ENCODE data around the gene LGALS1. TPM values are rescaled to one million over a fixed set of nuclear protein-coding genes. Genes with fewer than 3 reads are reported as not detected.

LGALS1 gene
- polyA plus RNA-seq, 1 of the 3 experiments (the other 2 are of a cell fraction): 12,045 TPM

- TF ChIP-seq, protein P1, sequence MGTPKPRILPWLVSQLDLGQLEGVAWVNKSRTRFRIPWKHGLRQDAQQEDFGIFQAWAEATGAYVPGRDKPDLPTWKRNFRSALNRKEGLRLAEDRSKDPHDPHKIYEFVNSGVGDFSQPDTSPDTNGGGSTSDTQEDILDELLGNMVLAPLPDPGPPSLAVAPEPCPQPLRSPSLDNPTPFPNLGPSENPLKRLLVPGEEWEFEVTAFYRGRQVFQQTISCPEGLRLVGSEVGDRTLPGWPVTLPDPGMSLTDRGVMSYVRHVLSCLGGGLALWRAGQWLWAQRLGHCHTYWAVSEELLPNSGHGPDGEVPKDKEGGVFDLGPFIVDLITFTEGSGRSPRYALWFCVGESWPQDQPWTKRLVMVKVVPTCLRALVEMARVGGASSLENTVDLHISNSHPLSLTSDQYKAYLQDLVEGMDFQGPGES (IDR thresholded peaks at IDR 0.05; ENCODE audit: low read depth, low read length): no peak
- TF ChIP-seq RXRA (IDR thresholded peaks at IDR 0.05; ENCODE audit: borderline replicate concordance, low read depth): no peak
- WGBS (ENCODE audit: low lambda C conversion rate): 59% methylated on average over 15 of the region's 15 CpGs
- no peak for DNase-seq
- H3K4me1 ChIP-seq (ENCODE audit: control insufficient read depth in 1 of 2, insufficient read depth in 2 of 2, low read depth in 1 of 2, low read length in 1 of 2): peaks cover 16 to 22% of the 10 kb centered on the region in 2 experiments; a peak in 2 of 4 replicates
- H3K4me2 ChIP-seq: peak overlapping the region; percentile 98
- H4K20me1 ChIP-seq (ENCODE audit: insufficient read depth): peaks cover 45% of the 10 kb centered on the region
- CTCF ChIA-PET: interaction anchor here (0.9 to 44.3 kb wide), 3 partner anchors 9 to 44 kb away, joined by 3 to 898 read pairs (median 6); partner anchors contain the start of genes NOL12 and SH3BP1
- H3K79me2 ChIP-seq (ENCODE audit: insufficient read depth): peaks cover 37% of the 10 kb centered on the region
- POLR2A ChIA-PET: interaction anchor here (4.5 kb wide), 1 partner anchor 19 kb away, joined by 28 read pairs; the partner anchor contains the start of gene PDXP
- peak overlapping the region; percentile 65; the same call in 1 of the 2 replicates for H3K9ac ChIP-seq
- no peaks in the 10 kb centered on the region for H3K27me3 ChIP-seq (ENCODE audit: insufficient read depth)
- peaks cover 70% of the 10 kb centered on the region for H3F3A ChIP-seq (replicated peaks; ENCODE audit: insufficient read depth)
- H3K4me3 ChIP-seq (ENCODE audit: low read depth in 2 of 2, low read length in 1 of 2): peak overlapping the region; percentile 64 to 92
- H3K9me3 ChIP-seq: no peaks in the 10 kb centered on the region
- H3K27ac ChIP-seq (ENCODE audit: low read depth in 2 of 2, low read length in 1 of 2): peak overlapping the region; percentile 94
- no peak overlapping the region for H2AFZ ChIP-seq (ENCODE audit: low read depth)
- H3K9me2 ChIP-seq: no peaks in the 10 kb centered on the region
- H3K36me3 ChIP-seq (replicated peaks in 1 of 2; ENCODE audit: control insufficient read depth in 1 of 2, insufficient read depth in 2 of 2, low read length in 1 of 2): peaks cover 17 to 29% of the 10 kb centered on the region in 2 experiments
Measured at GRCh38 chr22:37677493-37677974, 2.1 kb downstream of the LGALS1 start.

- Histone ChIP-seq H4K20me1 (ENCODE audit: insufficient read depth) (peaks cover 45% of the 10 kb centered on the region), H3K4me2 (peak overlapping the region; percentile 98), H3K27me3 (ENCODE audit: insufficient read depth) (no peaks in the 10 kb centered on the region), H3K9me2 (no peaks in the 10 kb centered on the region), H3K27ac (ENCODE audit: low read depth in 2 of 2, low read length in 1 of 2) (peak overlapping the region in 1 of 2 experiments; percentile 94; a peak in 2 of 4 replicates), H3K4me3 (ENCODE audit: low read depth in 2 of 2, low read length in 1 of 2) (peak overlapping the region in 1 of 2 experiments; percentile 92; a peak in 3 of 4 replicates), H3K36me3 (replicated peaks in 1 of 2; ENCODE audit: control insufficient read depth in 1 of 2, insufficient read depth in 2 of 2, low read length in 1 of 2) (peaks cover 17 to 29% of the 10 kb centered on the region in 2 experiments), H3K9me3 (no peaks in the 10 kb centered on the region), H3K79me2 (ENCODE audit: insufficient read depth) (peaks cover 37% of the 10 kb centered on the region), H2AFZ (ENCODE audit: low read depth) (no peak overlapping the region), H3F3A (replicated peaks; ENCODE audit: insufficient read depth) (peaks cover 70% of the 10 kb centered on the region), H3K4me1 (ENCODE audit: control insufficient read depth in 1 of 2, insufficient read depth in 2 of 2, low read depth in 1 of 2, low read length in 1 of 2) (peaks cover 16 to 22% of the 10 kb centered on the region in 2 experiments; a peak in 2 of 4 replicates), H3K9ac (peak overlapping the region; percentile 65; the same call in 1 of the 2 replicates)
- DNase-seq: no peak
- TF ChIP-seq, protein P2, sequence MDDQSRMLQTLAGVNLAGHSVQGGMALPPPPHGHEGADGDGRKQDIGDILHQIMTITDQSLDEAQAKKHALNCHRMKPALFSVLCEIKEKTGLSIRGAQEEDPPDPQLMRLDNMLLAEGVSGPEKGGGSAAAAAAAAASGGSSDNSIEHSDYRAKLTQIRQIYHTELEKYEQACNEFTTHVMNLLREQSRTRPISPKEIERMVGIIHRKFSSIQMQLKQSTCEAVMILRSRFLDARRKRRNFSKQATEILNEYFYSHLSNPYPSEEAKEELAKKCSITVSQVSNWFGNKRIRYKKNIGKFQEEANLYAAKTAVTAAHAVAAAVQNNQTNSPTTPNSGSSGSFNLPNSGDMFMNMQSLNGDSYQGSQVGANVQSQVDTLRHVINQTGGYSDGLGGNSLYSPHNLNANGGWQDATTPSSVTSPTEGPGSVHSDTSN (IDR thresholded peaks at IDR 0.05): no peak
- TF ChIP-seq POLR2AphosphoS5 (IDR thresholded peaks at IDR 0.05; ENCODE audit: low read depth, low read length): no peak
- no peak for TF ChIP-seq ZBTB33 (IDR thresholded peaks at IDR 0.05; ENCODE audit: borderline replicate concordance, low read depth)
- no peak for TF ChIP-seq FOXM1 (IDR thresholded peaks at IDR 0.05; ENCODE audit: low read depth)
- TF ChIP-seq, protein P3, sequence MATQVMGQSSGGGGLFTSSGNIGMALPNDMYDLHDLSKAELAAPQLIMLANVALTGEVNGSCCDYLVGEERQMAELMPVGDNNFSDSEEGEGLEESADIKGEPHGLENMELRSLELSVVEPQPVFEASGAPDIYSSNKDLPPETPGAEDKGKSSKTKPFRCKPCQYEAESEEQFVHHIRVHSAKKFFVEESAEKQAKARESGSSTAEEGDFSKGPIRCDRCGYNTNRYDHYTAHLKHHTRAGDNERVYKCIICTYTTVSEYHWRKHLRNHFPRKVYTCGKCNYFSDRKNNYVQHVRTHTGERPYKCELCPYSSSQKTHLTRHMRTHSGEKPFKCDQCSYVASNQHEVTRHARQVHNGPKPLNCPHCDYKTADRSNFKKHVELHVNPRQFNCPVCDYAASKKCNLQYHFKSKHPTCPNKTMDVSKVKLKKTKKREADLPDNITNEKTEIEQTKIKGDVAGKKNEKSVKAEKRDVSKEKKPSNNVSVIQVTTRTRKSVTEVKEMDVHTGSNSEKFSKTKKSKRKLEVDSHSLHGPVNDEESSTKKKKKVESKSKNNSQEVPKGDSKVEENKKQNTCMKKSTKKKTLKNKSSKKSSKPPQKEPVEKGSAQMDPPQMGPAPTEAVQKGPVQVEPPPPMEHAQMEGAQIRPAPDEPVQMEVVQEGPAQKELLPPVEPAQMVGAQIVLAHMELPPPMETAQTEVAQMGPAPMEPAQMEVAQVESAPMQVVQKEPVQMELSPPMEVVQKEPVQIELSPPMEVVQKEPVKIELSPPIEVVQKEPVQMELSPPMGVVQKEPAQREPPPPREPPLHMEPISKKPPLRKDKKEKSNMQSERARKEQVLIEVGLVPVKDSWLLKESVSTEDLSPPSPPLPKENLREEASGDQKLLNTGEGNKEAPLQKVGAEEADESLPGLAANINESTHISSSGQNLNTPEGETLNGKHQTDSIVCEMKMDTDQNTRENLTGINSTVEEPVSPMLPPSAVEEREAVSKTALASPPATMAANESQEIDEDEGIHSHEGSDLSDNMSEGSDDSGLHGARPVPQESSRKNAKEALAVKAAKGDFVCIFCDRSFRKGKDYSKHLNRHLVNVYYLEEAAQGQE (IDR thresholded peaks at IDR 0.05; ENCODE audit: low read depth, low read length): no peak
- no peak for TF ChIP-seq RCOR1 (IDR thresholded peaks at IDR 0.05; ENCODE audit: low read length)
- TF ChIP-seq SMC3 (IDR thresholded peaks at IDR 0.05; ENCODE audit: low read depth, low read length): no peak
- no peak for TF ChIP-seq JUND (IDR thresholded peaks at IDR 0.05)
- TF ChIP-seq MXI1 (IDR thresholded peaks at IDR 0.05; ENCODE audit: low read depth, low read length): no peak
- no peak for TF ChIP-seq RAD21 (IDR thresholded peaks at IDR 0.05; ENCODE audit: low read length)
- no peak for TF ChIP-seq TAF1 (IDR thresholded peaks at IDR 0.05; ENCODE audit: borderline replicate concordance, low read depth, low read length)
- TF ChIP-seq FOXJ3 (CRISPR knock-in tag; IDR thresholded peaks at IDR 0.05): no peak
- TF ChIP-seq RXRA (IDR thresholded peaks at IDR 0.05; ENCODE audit: borderline replicate concordance, low read depth): no peak
- no peak for TF ChIP-seq SIN3A (IDR thresholded peaks at IDR 0.05; ENCODE audit: borderline replicate concordance, low read depth, low read length)
- TF ChIP-seq MEF2A (IDR thresholded peaks at IDR 0.05; ENCODE audit: borderline replicate concordance, low read depth): no peak
- no peak for TF ChIP-seq TCF12 (IDR thresholded peaks at IDR 0.05)
- no peak for TF ChIP-seq RFX5 (IDR thresholded peaks at IDR 0.05; ENCODE audit: low read length)
- no peak for TF ChIP-seq GABPA (IDR thresholded peaks at IDR 0.05; ENCODE audit: low read depth)
- WGBS (ENCODE audit: low lambda C conversion rate): 98% methylated on average over 6 of the region's 18 CpGs
- CTCF ChIA-PET: interaction anchor here (1.8 to 44.3 kb wide), 2 partner anchors 17 to 45 kb away, joined by 6 to 898 read pairs; partner anchors contain the start of gene SH3BP1
- POLR2A ChIA-PET: no interaction called here
Measured at GRCh38 chr22:37678372-37678771, 2.9 kb downstream of the LGALS1 start.
